Measurements from ENCODE around the gene SLC45A1. TPM values are rescaled to one million over a fixed set of nuclear protein-coding genes. Genes with fewer than 3 reads are reported as not detected.

The SLC45A1 gene
- polyA plus RNA-seq, 10 donors: 0.39 to 1.4 (median 0.85) TPM

DNA sequence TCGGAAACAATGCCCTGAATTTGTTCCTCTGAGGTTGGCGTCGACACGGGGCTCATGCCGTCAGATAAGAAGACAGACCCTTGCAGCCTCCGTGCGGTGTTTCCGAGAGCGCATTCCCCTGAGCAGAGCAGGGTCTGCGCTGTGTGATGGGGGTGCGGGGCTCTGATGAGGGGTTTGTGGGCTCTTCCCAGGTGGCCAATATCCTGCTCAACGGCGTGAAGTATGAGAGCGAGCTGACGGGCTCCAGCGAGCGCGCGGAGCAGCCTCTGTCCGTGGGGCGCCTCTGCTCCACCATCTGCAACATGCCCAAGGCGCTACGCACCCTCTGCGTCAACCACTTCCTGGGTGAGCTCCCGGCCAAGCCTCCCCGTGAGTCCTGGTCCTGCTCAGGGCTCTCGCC lies 17.3 kb downstream of the SLC45A1 start:
- no peak for DNase-seq

DNA sequence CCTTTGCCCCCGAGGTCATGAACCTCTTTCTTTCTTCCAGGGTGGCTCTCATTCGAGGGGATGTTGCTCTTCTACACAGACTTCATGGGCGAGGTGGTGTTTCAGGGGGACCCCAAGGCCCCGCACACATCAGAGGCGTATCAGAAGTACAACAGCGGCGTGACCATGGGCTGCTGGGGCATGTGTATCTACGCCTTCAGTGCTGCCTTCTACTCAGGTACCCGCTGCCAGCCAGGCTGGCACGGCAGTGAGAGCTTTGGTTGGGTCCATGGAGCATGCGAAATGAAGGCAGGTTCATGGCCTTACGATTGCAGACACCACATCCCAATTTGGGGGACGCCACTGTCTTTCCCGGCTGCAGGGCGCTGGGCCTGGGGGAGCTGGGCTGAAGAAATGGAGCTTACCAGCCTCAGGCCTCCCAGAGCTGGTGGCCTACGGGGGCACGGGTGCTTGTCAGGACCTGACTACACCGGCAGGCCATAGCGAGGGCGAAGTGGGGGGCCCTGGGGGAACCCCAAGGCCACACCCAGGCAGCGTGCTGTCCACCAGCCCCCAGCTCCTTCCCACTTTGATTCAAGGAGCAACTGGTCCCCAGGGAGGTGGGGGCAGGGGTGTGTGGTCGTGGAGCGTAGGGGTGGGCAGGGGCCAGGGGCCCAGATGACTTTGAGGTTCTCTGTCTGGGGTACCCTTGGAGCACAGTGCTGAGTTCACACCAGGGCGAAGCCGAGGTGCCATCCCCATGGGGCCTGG lies 20.0 kb downstream of the SLC45A1 start:
- DNase-seq: no peak

DNA sequence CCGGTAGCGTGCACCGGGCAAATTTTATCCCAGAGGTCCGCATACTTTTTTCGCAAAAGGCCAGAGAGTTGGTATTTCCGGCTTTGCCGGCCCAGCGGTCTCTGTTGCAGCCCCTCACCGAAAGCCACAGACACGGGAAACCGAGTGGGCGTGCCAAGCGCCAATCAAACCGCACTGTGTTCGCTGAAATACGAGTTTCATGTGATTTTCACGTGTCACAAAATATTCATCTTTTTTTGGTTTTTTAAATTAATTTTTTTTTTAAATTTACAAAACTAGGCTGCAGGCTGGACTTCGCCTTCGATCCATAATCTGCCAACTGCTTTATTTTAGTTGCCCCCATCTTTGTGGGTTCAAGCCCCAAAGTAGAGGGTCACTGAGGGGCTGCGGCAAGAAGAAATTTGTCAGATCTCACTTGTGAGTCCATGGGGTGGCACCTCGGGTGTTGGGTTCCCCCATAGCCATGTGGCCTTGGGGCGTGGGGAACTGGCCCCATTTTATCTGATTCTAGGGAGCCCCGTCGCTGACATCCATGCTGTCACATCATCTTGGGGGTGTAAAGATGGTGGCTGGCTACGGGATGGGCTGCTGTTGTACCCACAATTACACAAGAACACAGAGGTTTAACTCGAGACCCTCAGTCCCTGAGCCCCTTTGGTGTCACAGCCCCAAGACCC lies 20.8 kb downstream of the SLC45A1 start:
- DNase-seq: no peak

GRCh38 chr1:8339203-8339600 lies 21.3 kb downstream of the SLC45A1 start:
- no peak for DNase-seq

DNA sequence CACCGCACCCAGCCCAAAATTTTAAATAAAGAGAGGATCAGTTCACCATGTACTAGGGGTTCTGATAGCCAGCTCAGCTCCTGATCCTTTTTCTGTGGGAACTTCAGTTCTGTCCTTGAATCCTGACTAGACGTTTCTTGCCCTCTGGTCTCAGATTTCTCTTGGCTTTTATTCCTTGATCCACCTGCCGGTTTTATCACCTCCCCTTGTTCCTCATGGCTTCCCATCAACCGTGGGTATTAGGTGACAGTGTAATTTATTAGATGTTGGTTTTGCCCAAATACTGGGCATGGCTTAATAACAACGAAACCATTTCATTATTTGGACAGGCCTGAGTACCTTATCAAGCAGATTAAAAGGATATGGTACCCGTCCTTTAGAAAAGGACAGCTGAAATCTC lies 22.5 kb downstream of the SLC45A1 start:
- DNase-seq: no peak

- DNase-seq: no peak
These were observed 24.4 kb downstream of the SLC45A1 start for GRCh38 chr1:8342325-8342724.

- no peak for DNase-seq
These were observed 25.1 kb downstream of the SLC45A1 start for GRCh38 chr1:8343044-8343443.

DNA sequence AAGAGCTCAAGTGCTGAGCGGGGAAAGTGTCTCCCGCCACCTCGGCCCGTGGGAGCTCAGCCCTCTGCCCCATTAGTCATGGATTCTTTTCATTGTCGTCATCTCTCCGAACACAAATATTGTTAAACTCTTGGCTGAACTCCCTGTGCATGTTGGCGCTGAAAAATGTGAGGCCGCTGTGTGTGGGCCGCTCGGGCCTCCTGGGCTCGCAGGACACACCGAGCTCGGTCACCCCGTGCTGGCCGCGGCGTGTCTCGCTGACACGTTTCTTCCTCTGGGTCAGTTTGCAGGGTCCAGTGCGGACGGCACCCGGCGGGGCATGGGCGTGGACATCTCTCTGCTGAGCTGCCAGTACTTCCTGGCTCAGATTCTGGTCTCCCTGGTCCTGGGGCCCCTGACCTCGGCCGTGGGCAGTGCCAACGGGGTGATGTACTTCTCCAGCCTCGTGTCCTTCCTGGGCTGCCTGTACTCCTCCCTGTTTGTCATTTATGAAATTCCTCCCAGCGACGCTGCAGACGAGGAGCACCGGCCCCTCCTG lies 25.6 kb downstream of the SLC45A1 start:
- peak; percentile 78 to 89 (median 84) for DNase-seq

DNA sequence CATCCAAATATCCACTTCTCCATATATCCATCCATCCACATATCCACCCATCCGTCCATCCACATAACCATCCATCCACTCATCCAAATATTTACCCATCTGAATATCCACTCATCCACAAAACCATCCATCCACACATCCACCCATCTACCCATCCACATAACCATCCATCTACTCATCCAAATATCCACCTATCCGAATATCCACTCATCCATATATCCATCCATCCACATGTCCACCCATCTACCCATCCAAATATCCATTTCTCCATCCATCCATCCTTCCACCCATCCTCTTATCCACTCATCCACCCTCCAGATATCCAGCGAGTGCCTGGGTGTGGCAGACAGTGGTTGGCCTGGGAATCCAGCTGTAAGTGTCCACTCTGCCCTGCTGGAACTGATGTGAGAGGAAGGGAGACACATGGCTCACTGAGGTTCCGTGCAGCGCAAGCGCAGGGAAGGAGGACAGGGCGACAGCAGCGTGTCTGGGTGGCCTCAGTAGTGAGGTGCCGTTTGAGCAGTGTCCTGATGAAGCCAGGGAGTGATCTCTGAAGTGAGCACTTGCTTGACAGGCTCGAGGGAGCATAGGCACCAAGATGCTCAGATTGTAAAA lies 27.1 kb downstream of the SLC45A1 start:
- no peak for DNase-seq

DNA sequence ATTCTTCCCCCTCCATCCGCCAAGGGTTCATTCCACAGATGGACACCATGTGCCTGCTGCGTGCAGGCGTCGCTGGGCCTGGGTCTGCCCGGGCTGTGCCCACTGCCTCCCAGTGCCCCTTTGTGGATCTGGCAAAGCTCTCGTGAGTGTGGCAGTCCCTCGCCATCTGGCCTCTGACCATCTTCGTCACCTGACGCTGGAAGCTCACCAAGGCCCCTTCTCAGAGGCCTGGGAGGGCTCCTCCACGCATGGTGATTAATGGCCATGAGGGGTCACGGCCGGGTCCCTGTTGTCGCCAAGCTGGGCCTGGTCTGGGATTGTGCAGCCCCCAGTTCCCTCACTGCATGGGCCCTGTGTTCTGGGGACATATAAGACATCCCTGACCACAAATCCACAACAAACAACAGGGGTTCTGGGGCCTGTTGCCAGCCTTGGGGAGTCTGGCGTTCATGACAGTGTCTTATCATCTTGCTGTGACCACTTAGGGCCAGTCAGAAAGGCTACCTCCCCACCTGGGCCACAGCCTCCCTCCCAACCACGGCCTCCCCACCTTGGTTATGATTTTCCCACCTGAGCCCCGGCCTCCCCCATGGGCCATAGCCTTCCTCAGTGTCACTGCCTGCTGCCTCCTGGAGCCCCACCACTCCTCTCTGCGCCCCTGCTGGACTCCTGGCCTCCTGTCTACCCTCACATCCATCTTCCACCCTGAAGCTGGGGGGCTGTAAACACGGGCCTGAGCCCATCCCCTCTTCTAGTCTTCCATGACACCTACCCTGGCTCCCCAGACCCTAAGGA lies 27.9 kb downstream of the SLC45A1 start:
- no peak for DNase-seq

DNA sequence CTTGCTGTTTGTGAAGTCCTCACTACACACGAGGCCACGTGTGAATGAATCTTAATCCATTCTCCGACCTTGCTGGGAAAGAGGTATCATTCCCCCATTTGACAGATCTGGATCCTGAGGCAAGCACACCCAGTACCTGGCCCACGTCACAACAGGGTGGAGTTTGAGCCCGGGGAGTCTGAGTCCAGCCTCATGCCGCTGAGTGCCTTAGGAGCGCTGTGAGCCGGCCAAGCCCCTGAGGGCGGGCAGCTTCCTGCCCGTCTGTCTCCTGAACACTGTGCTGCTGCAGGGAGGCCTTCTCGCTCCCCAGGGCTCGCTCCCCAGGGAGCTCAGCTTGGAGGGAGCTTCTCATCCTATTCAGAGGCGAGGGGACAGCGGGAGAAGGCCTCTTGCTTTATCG lies 29.7 kb downstream of the SLC45A1 start:
- DNase-seq: no peak

- DNase-seq: no peak
These were observed 30.3 kb downstream of the SLC45A1 start for GRCh38 chr1:8348047-8348776.

- DNase-seq: peak; percentile 38 to 79 (median 73)
These were observed 31.0 kb downstream of the SLC45A1 start for GRCh38 chr1:8348777-8349472.

GRCh38 chr1:8349473-8349865 lies 31.6 kb downstream of the SLC45A1 start:
- DNase-seq: no peak

DNA sequence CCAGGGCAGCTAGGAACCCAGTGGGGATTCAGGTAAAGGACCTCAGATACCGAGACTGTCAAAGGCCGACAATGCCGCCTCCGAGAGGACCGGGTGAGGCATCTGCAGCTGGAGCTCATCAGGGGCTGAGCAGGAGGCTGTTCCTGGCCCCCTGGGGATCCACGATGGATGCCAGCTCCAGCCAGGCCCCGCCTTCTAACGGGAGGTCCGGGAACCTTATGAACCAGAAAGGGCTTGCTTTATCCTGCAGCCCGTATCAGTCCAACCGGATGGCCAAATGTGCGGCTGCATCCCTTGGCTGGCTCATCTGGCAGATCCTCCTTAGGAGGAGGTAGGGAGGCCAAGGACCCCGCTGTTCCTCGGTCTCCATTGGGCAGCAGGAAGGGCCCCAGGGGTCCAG lies 32.0 kb downstream of the SLC45A1 start:
- no peak for DNase-seq

GRCh38 chr1:8350914-8351684 lies 33.2 kb downstream of the SLC45A1 start:
- no peak for DNase-seq

DNA sequence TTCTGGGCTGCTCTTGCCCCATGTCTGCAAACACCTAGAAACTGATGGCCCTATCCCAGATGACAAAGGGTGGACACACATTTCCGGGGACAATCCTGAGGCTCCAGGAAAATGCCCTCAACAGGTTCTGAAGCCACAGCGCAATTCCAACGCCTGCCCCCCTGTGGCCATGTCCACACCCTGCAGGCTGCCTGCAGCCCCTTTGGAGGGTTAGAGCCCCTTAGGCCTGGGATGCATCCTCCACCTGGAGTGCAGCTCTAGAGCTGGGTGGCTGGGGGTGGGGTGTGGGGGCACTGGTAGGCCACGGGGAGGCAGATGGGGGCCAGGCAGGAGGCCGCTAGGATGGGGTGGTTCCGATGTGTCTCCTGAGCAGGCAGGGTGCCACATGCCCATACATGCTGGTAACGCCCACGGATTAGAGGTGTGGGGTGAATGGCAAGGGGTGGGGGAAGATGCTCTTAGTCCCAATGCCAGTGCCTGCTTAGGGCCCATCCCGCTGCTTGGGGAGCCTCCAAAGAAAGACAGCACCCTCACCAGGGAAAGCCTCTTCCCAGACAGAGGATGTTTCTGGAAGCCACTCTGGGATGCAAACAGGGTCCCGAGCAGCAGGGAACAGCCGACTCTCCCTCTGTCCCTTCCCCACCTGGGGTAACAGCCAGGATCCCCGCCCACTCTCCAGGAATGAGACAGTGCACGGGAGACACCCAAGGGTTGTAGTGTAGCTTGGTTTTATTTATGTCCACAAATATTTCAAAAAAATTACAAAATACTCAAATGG lies 34.0 kb downstream of the SLC45A1 start:
- no peak for DNase-seq

GRCh38 chr1:8352471-8352845 lies 34.5 kb downstream of the SLC45A1 start:
- no peak for DNase-seq

Measured in muscle of back (tissue), 11 donors.